Inflammatory macrophage treated with lipopolysaccharide for 1 hour (primary cell): ENCODE results near the gene PLCD1.
A peak's percentile ranks its signal among the peaks of the same experiment; 100 is the strongest.
"Not testable (repeated sequence)": the region's sequence is repeated elsewhere in the genome, so short reads cannot be mapped to it uniquely, and the experiment has no call there.

Experiments
- DNase-seq, 2 donors: peaks; one replicate each; pipeline ENCODE4 v3.0.0-alpha.2; 2020 to 2022

PLCD1 gene

GRCh38 chr3:37997791-37998370 is 31.6 kb downstream of the PLCD1 start:
- no peak for DNase-seq

GRCh38 chr3:37997342-37997741 is 32.1 kb downstream of the PLCD1 start:
- no peak for DNase-seq

- peak; percentile 75 to 95 for DNase-seq
These were observed 32.6 kb downstream of the PLCD1 start for GRCh38 chr3:37996785-37997301.

GRCh38 chr3:37995652-37996641 is 33.5 kb downstream of the PLCD1 start:
- DNase-seq: no peak

- DNase-seq: no peak
These were observed 34.8 kb downstream of the PLCD1 start for GRCh38 chr3:37994639-37994972.

GRCh38 chr3:37993820-37994638 is 35.4 kb downstream of the PLCD1 start:
- peak; percentile 89 to 98 for DNase-seq

- peak in 1 of 2 donors; percentile 23 for DNase-seq
These were observed 36.0 kb downstream of the PLCD1 start for GRCh38 chr3:37993460-37993819.

- DNase-seq: no peak
These were observed 36.4 kb downstream of the PLCD1 start for GRCh38 chr3:37993067-37993455.

GRCh38 chr3:37992271-37993066 is 37.0 kb downstream of the PLCD1 start:
- no peak for DNase-seq

GRCh38 chr3:37991823-37992222 is 37.6 kb downstream of the PLCD1 start:
- no peak for DNase-seq

- DNase-seq: no peak
These were observed 38.3 kb downstream of the PLCD1 start for GRCh38 chr3:37991109-37991508.

GRCh38 chr3:37990527-37990926 is 38.9 kb downstream of the PLCD1 start, which contains the start of gene VILL:
TSS of gene VILL (plus strand) at chr3:37990786. CDS start at chr3:37993673, 2,887 bp downstream.
- no peak for DNase-seq

- DNase-seq: no peak
These were observed 39.5 kb downstream of the PLCD1 start for GRCh38 chr3:37989821-37990480.

GRCh38 chr3:37988931-37989525 is 40.4 kb downstream of the PLCD1 start:
- DNase-seq: no peak

- DNase-seq: not testable (repeated sequence)
These were observed 41.1 kb downstream of the PLCD1 start for GRCh38 chr3:37988376-37988775.

- DNase-seq: no peak
These were observed 41.7 kb downstream of the PLCD1 start for GRCh38 chr3:37987751-37988179.

- no peak for DNase-seq
These were observed 42.1 kb downstream of the PLCD1 start for GRCh38 chr3:37987315-37987697.

GRCh38 chr3:37986479-37987314 is 42.7 kb downstream of the PLCD1 start:
- no peak for DNase-seq

- no peak for DNase-seq
These were observed 43.7 kb downstream of the PLCD1 start for GRCh38 chr3:37985637-37986320.

- DNase-seq: no peak
These were observed 44.8 kb downstream of the PLCD1 start for GRCh38 chr3:37984596-37984995.
